H4 (cell line): Measurements from ENCODE around the gene DIAPH1. TPM values are rescaled to one million over a fixed set of nuclear protein-coding genes. Genes with fewer than 3 reads are reported as not detected.
"Not testable (repeated sequence)": the region's sequence is repeated elsewhere in the genome, so short reads cannot be mapped to it uniquely, and the experiment has no call there.

Experiments
- DNase-seq: peaks from one replicate; pipeline ENCODE4 v3.0.0-alpha.2; 2015; ENCODE audit warnings: low spot score
- total RNA-seq: library from RNA; depleted of rRNA; stranded (reverse); fragments of >200 nt; shearing (Covaris generic); gene quantifications from 2 replicates; pipeline ENCODE4 v1.2.3, GENCODE V29; 2014

The DIAPH1 gene
- total RNA-seq, 1 experiment from 2014 or later, result 24.3 TPM

DNA sequence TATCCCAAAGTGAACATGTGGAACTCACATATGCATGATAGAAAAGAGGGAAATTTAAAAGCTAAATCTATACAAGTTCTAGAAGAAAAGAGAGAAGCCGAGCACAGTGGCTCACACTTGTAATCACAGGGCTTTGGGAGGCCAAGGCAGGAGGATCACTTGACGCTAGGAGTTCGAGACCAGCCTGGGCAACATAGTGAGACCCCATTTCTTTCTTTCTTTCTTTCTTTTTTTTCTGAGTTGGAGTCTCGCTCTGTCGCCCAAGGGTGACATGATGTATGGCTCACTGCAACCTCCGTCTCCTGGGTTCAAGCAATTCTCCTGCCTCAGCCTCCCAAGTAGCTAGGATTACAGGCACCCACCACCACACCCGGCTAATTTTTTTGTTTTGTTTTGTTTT, 8.9 kb downstream of the DIAPH1 start:
- DNase-seq, result not testable (repeated sequence)

DNA sequence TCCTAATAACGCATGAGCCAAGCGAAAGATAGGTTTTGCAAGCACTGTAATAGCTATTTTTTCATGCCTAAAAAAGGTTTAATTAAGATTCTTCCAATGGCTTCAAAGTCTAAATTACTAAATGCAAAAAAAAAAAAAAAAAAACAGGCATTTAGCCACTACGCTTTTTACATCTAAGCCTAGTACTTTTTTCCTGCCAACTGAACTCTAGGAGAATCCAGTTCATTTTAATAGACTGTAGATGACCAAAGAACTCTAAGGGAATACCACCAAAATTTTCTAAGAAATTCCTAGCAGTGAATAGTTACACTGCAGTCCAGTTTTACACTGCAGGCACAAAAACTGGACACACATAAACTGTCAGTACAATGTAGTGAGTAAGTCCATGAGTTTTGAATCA, 9.8 kb downstream of the DIAPH1 start:
- DNase-seq, result no peak

DNA sequence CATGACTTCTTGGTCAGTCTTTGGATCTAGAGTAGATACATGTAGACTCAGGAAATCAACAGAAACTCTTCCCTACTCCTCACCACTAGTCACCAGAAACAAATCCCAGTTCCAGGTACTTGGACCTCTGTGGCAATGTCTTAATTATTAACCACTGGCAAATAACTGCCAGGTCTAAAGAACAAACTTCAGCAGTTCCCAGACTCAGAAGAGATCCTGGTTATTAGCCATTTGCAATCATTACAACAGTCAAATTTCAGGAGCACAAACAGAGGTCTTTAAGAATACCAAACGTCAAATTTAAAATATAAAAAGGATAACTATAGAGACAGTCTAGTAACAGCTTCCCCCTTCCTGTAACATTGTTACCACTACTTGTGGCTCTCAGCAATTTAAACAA, 10.2 kb downstream of the DIAPH1 start:
- no peak for DNase-seq

DNA sequence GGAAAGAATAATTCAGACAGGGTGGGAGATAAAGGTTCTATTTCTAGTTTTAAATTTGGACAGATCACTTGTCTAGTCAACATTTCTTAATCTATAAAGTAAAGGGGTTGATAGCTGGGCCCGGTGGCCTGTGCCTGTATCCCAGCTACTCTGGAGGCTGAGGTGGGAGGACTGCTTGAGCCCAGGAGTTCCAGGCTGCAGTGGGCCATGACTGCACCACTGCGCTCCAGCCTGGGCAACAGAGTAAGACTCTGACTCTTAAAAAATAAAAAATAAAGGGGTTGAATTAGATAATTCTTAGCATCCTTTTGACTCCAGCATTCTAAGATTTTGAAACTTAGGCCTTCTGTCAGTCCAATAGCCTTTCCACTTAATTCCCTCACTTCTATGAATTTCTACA, 10.8 kb downstream of the DIAPH1 start:
- no peak for DNase-seq

DNA sequence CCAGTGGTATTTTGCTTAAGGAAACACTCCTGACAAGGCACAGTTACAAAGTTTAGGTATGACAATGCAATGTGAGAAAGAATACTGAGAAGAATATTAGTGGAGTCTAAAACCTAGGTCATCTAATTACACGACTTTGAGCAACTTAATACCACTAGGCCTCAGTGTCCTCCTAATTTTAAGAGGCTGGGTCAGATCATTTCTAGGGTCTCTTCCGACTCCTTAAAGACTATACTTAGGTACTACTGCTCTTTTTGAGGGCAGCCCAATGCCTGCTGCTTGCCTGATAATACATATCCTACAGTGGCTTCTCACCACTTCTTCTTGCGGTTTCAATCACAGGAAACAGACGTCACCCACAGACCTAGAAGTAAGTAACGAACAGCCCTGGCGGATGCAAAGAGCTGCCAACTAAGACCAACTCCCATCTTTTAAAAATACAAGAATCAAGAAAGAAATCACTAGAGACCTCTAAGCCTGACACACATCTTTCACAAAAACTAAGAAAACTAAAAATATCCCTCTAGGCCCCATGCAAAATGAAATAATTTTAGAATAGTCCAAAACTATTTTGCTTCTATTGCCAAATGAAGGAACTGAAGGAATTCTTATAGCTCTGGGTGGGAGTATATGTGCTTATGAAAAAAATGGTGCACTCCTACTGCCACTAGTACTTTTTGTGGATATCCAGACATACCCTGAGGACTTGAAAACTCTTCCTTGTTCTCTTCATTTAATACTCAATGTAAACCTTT, 13.1 kb downstream of the DIAPH1 start:
- DNase-seq, result no peak

DNA sequence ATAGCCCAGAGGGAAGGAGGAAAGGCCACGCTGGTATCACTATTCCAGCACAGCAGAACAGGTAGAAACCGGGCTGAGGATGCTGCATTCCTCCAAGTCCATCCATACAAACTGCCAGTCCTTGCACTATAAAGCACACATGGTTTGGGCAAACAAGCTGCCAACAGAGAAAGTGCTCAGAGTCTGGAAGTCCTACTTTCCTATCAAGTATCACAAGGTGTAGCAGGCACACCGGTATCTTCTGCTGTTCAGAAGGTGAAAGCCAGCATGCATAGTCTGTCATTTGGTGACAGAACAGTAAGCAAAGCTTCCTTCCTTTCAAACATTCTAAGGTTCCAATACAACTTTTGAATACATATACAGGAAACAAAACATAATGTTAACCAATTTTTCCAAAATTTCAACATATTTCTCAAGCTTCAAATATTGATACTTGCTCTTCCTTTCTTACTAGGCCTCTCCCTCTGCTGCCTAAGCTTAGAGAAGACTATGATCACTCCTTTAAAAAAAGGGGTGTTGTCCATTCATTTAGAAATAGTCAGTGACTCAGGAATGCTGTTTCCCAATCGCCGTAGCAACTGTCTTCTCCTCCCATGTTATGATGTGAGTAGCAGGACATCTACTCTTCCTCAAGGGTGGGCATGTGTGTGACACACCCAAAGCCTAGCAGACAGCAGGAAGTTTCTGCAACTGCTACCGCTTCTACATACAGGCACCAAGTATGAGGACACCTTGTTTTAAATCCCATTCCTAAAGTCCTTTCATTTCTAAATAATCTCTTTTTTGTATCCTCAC, 14.7 kb downstream of the DIAPH1 start:
- DNase-seq, result peak; percentile 46

DNA sequence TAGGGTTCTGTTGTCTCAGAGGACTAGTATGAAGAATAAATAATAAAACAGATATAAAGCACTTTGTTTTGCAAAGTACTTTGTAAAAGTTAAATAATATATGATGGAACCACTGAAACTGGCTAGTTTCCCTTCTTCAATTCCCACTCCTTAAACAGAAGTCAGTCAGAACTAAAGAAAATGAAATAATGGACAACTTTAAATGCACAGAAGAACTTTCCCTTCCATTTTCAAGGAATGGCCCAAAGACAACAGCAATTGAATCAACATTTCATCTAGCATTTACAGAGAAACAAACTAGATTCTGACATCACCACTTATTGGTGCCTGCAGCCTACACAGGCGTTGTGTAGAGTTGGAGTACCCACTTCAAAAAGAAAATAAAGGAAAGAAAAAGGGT, 16.2 kb downstream of the DIAPH1 start:
- DNase-seq, result no peak

DNA sequence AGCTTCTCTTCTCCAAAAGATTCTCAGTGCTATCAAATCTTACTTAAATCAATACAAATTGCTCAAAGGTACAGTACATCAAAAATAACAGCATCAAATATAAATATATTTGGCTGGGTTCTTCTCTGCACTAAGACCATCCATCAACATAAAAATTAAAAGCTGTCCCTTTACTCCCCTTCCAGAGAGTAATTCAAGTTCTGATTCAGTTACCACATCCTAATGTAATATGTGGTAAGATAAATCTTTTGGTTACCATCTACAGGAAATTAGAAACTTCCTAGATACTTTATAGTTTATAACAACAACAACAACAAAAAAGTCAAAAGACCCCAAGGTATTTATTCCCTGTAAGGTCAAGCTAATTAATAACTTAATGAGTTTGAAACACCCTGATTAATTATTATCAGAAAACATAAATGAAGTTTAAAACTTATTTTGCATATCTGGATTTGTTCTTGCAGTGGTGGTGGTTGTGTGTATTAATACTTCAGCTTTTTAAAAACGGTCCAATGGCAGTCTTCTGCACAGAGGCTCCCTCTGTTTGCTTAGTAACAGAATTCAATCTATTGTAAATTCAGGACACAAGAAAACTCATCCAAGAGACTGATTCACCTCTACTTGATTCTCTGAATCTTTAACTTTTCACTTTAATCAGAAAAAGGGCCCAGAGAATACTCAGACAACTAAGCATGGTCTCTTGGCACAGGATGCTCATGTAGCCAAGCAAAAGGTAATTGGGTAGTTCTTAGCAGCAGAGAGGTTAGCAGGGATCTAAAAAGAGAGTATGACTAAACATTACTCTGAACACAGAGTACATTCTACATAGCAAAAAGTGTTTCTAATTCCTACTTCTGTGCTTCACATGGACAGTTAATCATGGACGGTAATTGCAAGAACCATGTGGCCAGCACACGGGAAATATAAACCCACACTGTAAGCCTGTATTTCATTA, 20.1 kb downstream of the DIAPH1 start:
- DNase-seq, result no peak

DNA sequence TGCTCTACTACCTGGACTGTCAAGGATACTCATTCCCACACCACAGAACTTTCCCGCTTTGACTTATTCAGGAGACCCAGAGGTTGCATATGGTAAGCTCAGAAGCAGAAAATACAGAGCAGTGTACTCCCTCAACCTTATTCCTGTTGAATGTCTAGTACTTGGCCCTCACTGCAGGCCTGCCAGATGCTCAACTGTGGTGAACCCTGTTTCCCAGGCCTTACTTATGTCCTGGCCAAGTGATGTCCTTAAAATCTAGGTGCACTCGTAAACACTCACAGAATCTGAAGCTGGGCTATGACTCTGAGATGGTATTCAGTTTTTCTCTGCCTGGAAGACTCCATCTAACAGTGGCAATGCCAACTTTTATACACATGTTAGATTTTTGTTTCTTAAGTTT, 21.0 kb downstream of the DIAPH1 start:
- no peak for DNase-seq

DNA sequence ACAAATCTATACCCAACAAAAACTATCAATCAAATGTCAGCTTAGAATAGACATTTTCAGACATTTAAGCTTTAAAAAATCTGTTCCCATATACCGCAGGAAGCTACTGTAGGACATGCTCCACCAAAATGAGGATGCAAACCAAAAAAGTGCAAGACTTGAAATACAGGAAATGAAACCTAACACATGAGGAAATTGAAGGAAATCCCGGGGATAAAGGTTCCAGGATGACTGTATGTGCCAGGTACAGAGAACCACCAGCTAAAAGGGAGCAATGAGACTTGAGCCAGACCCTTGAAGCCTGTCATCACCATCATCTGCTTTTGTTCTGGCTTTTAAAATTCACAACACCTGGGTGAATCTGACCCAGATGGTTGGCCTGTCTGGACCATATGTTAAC, 21.4 kb downstream of the DIAPH1 start:
- DNase-seq, result no peak

DNA sequence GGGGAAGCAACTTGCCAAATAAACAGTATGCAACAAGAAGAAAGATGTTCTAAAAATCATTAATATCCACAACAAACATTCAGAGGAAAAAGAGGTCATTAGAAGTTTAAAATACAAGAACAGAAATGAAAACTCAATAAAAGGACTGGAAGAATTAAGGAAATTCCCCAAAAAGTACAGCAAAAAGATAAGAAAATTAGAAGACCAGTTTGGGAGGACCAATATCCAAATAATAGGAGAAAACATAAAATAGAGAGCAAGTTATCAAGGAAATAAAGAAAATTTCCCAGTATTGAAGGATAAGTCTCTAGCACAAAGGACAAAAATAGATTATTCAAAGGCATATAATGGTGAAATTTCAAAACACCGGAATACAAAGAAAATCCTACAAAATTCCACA, 21.9 kb downstream of the DIAPH1 start:
- no peak for DNase-seq

DNA sequence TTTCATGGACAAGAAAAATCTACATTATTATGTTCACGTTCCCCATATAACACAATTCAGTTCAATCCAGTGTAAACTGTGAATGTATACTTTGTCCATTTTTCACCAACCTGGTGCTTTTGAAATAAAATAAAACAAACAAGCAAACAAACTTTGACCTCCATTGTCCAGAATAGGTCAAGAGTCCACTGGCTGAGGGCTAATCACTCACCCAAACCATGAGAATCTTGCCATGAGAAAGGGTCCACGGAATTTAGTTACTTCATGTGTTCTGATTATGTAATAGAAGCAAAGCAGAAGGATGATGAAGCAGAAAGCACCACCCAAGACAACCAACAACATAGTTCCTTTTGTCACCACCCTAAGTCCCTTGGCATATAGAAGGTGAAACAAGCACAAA, 28.7 kb downstream of the DIAPH1 start:
- no peak for DNase-seq

DNA sequence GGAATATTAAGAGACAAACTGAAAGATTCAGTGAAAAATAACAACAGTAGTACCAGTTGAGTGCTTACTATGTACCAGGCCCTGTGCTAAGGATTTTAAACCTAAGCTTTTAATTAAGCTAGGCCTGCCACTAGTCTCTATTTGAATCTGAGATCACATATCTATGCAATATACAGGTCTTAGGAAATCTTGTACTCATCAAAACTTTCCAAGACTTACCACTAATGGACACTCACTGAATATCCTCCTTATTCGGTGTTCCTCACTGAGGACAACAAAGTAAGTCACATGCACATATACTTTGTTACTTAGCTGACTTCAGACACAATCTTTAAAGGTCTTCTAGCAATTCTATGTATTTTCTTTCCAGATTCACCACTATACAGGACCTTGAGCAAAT, 32.6 kb downstream of the DIAPH1 start:
- no peak for DNase-seq

DNA sequence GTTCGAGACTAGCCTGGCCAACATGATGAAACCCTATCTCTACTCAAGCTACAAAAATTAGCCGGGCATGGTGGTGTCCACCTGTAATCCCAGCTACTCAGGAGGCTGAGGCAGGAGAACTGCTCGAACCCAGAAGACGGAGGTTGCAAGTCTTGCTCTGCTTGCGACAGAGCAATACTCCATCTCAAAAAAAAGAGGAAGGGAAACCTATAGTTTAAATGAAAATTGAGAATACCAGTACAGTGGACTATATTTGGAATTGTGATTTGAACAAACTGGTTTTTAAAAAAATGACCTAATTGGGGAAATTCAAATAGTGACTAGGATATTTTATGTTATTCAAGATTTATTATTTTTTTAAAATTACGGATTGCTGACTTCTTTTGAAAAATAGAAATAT, 33.2 kb downstream of the DIAPH1 start:
- no peak for DNase-seq

DNA sequence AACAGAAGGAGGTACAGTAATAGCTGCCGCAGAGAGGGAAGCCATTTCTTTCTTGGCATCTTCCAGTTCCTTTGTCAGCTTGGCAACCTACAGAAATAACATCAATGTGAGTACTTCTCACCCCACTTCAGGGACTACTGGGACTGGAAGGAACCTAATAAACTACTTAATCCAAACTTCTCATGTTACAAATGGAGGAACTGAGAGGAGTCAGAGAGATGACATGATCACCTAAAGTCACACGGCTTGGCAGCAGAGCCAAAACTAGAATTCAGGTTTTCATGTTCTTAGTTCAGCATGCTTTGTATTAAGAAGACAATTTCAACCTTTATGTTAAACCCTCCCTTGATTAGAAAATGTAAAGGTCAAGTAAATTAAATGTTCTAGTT, 44.7 kb downstream of the DIAPH1 start:
- no peak for DNase-seq

DNA sequence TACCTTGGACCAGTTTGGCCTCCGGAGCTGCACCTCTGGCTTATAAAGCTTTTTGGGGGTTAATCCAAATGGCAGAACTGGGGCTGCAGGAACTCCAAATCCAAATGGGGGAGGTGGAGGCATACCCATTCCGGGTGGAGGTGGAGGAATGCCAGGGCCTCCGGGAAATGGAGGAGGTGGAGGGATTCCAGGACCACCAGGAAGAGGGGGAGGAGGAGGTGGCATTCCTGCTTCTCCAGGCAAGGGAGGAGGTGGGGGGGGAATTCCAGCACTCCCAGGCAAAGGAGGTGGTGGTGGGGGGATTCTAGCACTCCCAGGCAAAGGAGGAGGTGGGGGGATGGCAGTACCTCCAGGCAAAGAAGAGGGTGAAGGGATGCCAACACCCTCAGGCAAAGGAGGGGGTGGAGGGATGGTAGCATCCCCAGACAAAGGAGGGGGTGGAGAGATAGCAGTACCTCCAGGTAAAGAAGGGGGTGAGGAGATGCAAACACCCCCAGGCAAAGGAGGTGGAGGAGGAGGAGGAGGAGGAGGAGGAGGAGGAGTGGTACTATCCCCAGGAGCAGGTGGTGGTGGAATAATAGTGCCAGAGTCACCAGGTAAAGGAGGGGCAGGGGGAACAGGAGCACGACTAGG, 45.2 kb downstream of the DIAPH1 start:
- DNase-seq, result no peak

DNA sequence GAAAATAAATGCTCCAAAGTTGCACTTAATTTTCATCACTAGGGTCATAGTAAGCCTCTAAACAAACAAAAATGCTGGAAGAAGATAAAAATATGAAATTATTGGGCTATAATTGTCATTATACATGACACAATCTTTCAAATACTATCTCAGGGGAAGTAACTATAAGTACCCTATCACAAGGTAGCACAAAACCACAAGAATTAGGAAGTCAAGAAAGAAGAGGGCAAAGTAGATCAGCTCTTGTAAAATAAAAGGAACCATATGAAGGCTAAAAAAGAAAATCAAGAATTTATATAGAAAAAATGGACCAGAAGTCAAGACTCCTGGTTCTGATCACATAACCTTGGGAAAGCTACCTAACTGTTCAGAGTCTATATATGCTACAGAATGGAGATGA, 48.1 kb downstream of the DIAPH1 start:
- no peak for DNase-seq

DNA sequence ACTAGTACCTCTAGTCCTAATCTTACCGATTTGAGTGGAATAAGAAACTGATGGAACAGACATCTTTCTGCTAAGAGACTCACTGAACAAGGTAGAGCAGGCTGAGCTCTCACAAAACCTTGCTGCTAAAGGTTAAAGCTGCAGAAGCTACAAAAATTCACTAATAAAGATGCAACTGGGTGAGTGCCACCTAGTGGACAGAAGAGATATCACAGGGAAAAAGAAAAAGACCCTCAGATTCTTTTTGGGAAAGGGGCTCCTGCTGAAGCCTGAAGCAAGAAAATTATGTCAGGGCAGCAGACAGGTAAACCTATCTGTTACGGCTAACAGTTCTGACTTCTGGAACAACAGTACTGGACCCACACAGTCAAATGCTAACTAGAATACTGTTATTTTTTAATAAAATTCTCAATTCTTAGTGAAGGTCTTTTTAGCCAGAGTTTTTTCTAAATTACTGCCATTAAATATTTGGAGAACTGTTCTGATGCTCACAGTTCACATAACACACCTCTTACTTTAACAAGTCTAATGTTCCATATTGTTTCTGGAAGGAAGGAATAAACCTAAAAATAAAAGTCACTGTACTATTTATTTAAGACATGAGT, 51.2 kb downstream of the DIAPH1 start:
- peak; percentile 11 for DNase-seq

DNA sequence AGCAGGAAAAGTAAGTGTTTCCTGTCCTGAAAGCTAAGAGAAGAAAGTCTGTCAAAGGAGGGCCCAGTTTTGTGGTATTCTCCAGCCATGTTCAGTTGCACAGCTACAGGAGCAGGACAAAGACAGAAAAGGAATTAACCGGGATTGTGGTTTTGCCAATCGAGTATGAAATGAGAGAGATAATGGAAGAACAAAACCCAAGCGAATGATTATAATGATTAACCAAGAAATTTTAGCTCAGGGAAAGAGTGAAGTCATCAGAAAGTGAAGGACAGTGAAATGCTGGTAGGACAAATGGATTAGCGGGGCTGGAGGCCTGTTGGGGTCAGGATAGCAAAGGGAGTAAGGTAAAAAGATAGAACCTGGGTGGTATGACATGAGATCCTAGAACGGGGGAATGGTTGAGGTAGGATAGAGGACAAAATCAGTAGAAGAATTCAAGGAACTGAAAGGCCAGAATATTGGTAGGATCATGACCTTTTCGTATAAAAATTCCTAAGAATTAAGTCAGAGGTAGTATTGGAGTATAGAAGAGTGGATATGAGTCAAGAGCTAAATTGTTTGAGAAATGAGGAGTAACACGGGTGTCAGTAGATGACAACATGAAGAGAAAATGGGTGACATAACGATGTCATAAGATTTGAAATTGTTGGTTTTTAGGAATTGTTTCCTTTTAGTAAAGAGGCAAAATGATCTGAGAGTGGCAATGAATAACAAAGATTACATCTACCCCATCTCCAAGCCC, 52.8 kb downstream of the DIAPH1 start:
- DNase-seq, result no peak

DNA sequence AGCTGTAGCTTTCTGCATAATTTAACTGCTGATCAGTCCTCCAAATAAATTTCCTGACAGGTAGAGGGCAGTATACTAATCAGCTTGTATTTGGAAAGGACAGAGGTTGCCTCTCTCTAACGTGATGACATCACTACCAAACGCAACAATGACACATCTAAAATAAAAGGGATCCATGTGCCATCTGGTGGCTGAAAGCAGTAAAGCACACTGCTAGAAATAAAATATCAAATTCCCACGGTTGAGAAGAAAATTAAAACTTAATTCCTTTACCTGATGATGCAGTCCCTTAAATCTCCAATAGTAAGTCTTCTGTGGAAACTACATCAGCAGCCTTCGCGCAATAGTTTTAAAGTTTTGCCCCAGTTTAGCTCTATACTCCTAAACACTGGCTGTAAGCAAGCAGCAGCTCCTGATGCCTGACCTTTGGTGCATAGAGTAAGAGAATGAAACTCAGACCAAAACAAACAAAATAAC, 54.5 kb downstream of the DIAPH1 start:
- peak; percentile 96 for DNase-seq
